CD4-positive, alpha-beta T cell treated with Interferon alpha-2 for 1 hour (primary cell): ENCODE results near the gene PADI4.

Experiments used
- DNase-seq, 2 donors: peaks; one replicate each; pipeline ENCODE4 v3.0.0-alpha.2; 2020 to 2022

The PADI4 gene

DNA sequence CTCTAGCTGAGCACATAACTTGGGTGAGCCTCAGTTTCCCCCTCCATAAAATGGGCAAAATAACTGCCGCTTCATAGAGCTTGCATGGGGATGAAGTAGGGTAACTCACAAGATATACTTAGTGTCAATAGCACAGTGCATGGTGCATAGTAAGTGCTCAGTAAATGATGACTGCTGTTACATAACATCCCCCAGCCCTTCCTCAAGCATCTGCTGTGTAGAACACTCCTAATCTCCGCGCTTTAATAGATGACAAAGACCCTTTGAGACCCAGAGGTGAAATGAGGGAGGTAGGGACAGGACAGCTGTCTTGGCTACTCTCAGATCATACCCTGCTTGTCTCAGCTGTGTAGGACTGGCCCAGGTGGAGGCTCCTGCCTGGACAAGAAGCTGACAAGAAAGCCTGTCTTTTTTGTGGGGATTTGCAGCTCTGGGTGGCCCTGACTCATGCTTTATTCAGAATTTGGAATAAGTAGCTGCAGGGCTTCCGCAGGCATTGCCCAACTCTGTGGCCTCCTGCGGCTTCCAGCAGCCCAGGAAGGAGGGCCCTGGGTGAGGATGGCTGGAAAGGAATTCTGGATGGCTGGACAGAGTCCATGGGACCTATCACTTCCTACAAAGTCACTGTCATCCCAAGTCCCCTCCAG is 20.7 kb upstream of the PADI4 start:
- no peak for DNase-seq

DNA sequence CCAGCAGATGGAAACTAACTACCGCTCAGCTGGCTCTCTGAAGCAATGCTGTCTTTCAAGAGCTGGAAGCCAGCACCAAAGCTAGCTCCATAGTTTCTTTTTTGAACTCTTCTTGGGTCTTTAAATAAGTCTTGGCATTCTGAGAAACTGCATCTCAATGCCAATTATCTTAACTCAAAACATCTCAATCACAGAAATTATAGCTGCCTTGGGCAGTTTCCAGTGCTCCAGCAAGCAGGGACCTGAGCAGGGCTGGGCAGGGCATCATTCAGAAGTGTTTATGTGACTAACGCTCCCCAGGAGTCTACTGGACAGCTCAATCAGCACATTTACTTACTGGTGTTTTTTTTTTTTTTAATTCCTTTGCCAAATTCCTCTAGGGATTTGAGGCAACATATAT is 18.3 kb upstream of the PADI4 start:
- no peak for DNase-seq

DNA sequence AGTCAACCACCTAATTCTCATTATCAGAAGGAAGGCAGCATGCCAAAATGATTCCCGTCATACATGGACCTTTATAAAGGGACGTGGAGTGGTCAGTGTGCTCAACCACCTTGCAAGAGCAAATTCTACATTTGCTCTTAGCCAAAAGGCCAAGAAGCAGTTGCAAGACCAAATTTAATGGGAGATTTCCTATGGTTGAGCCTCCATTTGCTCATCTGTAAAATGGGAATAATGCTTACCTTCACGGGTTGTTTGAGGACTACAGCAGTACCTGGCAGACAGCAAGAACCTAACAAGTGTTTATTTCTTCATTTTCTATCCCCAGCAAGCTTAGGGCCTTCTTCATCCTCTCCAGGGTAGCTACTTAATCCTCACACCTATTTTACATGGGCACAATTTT is 17.4 kb upstream of the PADI4 start:
- no peak for DNase-seq

DNA sequence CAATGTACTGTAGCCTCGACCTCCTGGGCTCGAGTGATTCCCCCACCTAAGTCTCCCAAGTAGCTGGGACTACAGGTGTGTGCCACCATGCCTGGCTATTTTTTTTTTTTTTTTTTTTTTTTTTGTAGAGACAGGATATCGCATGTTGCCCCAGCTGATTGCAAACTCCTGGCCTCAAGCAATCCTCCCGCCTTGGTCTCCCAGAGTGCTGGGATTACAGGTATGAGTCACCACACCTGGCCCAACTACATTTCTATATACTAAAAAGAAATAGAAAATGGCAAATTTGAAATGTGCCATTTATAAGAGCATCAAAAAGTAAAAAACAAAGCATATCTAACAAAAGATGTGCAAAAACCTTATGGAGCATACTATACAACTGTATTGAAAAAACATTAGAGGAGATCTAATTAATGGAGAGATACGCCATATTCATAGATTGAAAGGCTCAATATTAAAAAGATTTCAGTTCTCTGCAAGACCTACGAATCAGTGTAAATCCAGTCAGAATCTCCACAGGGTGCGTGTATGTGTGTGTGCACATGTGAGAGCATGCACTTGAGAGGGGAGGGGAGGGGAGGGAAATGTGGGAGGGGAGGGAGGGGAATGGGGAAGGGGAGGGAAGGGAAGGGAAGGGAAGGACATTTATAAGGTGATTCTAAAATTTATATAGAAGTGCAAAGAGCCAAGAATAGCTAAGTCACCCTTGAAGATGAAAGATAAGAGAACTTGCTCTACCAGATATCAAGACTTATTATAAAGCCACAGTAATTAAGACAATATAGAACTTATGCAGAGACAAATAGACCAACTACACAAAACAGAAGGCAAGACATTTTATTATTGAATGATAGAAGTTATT is 15.5 kb upstream of the PADI4 start:
- DNase-seq: no peak

DNA sequence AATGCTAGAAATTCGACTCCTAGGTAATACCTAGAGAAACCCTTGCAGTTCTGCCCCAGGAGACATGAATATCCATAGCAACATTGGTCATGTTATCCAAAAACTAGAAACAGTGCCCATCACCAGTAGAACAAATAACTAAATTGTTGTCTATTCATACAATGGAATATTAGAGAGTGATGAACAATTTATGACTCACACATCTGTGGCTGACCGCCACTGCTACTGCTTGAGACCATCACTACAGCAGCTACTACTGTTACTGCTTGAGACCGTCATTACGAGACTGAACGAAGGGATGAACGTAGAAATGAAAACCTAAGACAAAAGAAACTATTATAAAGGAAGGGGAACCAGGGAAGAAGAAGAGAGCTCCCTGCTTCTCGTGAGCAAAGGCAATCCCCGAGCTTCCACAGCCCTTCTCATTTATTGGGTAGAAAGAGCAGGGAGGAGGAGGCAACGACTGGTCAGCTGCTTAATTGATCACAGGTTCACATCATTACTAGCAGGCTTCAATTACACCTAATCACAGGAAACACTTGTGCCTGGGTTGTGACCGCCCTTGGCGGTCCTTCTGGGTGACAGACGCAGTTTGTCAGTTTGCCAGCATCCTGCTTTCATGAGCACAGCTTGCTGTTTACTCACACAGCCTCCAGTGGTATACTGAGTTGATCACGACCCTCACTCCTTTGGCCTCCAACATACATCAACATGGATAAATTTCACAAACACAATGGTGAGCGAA is 14.1 kb upstream of the PADI4 start:
- DNase-seq: no peak

DNA sequence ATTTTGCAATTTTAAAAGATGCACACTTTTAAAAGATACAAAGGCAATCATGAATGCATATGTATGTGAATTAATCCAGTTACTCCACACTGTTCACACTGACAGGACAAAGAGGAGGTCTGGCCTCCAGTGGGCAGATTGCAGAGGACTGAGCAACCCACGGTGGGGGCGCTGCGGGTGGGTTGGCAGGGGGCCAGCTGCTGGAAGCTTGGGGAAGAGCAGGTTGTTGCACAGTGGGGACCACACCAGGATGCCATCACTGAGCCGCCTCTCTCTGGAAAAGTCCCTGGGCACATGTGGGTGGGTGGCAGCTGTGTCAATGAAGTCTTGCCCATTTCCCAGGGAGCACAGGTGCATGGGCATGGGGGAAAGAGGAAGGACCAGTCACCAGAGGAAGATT is 12.7 kb upstream of the PADI4 start:
- DNase-seq: no peak

DNA sequence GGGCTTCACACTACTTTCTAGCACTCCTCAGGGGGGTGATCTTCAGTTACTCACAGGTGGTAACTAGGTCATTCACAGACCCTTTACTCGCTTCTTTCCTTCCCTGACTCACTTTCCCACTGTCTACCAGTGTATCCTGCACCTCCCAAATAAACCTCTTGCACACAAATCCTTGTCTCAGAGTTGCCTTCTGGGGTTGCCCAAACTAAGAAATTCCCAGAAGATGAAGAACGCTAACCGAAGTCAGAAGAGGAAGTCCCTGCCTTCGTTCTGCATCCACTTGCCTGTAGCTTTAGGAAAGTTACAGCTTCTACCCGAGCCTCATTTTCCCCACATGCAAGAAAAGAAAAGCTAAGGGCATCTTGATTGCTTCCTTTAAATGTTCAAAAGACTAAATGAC is 11.9 kb upstream of the PADI4 start:
- no peak for DNase-seq

DNA sequence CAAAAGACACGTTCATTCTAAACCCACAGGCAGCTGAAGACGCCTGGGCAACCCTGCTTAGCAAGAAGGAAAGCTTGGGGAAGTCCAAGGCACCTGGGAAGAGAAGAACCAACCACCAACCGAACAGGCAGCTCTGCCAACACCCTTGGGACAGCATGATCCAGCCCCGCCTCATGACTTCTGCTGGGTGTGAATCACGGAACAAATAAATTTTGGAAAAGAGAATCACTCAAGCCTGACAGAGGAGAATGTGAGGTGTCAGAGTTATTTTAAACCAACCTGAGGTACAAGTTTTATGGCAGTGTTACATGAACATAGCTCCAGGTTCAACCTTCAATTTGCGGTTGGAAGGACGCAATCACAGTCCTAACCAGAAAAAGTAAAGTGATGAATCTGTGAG is 10.0 kb upstream of the PADI4 start:
- no peak for DNase-seq

DNA sequence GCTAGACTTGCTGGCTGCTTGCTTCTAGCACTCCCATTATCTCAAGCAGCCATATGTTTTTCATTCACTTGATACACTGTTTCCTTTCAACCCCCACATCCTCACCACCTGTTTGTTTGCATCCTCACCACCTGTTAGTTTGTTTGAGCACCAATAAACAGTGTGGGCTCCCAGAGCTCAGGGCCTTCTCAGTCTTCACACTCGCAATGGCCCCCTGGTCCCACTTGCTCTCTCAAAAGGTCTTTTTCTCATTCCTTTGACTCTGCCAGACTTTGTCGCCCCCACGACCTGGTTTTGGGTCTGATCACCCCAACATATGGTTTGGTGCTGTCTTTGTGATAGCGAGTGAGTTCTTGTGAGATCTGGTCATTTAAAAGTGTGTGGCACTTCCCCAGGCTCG is 6.2 kb upstream of the PADI4 start:
- no peak for DNase-seq

DNA sequence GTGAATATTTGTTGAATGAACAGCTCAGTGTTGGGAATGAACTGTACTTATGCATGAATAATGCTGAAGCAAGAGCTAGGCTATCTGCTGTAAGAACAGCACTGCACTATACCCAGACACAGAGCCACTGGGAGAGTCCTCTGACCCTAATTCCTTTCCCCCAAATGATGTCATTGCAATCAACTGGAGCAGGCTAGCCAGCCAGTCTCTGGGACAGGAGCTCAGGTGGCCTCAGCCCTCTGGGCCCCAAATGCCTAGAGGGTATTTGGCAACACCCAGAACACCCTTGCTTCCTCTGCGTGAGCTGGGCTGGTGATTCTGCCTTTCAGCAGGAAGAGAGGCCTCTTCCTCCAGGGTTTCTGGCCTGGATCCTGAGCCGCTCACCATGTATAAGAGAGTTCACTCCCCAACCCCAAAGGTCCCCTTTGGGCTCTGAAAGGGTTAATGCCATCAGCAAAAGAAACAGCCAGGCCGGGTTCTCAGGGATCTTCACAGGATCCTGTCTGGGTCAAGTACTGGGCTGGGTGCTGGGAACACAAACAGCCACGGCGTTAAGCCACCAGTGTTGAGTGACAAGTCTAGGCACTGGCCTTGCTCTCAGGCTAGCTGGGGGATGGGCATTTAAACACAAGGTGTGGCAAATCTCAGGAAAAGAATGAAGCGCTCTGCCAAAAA is 3.7 kb upstream of the PADI4 start:
- no peak for DNase-seq

DNA sequence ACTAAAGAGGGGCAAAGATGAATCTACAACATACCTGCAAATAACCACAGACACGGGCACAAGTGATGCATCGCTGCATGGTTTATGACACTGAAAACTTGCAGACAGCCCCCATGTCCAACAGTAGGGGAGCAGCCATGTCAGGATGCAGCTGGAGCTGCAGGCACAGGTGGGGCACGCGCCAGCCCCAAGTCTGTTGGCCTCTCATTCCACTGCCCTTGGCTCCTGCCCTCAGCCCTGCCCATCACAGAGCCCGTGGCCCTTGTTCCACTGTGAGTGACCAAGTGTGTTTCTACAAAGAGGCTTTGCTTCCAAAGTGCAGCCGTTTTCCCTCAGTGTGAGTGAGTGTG is 3.2 kb upstream of the PADI4 start:
- DNase-seq: no peak

DNA sequence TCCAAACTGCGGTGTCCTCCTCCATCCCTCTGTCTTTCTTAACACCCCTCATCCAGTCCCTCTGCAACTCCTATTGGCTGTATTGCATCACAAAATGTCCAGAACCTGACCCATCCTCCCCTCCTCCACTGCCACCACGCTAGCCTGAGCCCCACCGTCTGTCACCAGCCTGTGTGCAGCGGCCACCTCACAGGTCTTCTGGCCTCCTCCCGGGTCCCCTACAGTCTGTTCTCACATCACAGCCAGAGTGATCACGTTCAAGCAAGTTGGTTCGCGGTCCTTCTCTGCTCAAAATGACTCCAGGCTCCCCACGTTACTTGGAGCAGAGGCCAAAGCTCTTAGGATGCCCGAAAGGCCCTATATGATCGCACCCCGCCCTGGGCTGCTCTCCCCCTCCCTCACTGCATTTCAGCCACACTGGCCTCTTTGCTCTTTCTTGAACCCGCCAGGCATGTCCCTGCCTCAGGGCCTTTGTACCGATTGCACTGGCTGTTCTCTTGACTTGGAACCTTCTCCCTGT is 2.4 kb upstream of the PADI4 start:
- no peak for DNase-seq

DNA sequence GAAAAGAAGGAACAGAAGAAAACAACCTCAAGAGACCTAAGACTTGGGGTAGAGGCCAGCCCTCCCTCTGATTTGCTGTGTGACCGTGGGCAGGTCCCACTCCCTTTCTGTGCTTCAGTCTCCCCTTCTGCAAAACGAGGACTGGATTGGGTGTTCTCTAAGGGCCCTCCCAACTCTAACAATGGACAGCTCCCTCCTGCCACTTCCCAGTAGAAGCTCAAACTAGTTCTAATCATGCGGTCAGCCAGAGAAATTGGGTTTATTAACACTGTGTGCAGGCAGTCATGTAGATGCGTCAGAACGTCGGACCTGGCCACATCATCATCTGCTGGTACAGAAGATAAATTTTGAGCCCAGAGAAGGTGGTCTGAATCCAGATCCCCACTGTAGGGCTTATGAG is 1.6 kb upstream of the PADI4 start:
- no peak for DNase-seq

DNA sequence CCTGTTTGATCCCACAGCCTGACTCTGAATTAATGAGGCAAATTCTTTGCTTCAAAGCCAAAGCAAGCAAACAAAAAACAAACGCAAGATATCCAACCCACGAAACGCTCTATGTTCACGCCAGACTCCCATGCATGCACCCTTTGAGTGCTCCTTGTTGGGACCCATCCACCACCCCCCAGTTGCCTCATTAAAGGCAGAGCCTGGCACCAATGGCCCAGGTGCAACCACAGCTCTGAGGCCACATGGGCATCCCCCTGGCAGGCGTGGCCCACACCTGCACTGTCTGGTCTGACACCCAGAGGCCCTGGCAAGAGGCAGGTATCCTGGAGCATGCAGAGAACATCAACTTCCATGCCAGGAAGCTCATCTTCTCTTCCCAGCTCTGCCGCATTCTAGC is 1.1 kb upstream of the PADI4 start:
- no peak for DNase-seq

DNA sequence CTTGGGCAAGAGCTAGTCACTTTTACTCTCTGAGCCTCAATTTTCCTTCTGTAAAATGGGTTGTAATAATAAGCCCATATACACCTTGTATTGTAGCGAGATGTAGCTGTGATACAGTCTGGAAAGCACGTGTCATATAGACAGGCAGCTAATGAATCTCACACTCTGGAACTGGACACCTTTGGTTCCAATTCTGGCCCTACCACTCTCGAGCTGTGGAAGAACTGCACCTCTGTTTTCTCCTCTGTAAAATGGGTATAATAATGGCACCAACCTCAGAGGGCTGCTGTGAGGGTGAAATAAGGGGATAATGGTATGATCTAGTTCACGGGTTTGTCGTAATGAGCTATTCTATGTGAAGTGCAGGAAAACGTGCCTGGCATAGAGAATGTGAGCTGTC is 668 bp upstream of the PADI4 start:
- no peak for DNase-seq

DNA sequence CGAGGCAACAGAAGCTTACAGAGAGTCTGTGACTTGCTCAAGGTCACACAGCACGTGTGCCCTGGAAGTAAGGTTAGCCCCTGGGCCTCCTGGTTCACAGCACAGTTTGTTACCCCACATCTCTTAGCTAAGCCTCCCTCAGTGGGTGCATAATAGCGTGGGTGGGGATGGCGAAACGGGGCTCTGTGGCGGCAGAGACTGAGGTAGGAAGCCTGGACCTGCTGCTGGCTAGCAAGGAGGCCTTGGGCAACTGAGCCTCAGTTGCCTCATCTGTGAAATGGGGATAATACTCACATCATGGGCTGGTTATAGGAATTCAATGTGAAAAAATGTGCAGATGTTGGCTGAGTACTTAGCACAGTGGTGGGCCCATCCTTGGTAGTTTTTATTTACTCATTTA is 596 bp downstream of the PADI4 start:
- peak in 1 of 2 donors; percentile 4 for DNase-seq

DNA sequence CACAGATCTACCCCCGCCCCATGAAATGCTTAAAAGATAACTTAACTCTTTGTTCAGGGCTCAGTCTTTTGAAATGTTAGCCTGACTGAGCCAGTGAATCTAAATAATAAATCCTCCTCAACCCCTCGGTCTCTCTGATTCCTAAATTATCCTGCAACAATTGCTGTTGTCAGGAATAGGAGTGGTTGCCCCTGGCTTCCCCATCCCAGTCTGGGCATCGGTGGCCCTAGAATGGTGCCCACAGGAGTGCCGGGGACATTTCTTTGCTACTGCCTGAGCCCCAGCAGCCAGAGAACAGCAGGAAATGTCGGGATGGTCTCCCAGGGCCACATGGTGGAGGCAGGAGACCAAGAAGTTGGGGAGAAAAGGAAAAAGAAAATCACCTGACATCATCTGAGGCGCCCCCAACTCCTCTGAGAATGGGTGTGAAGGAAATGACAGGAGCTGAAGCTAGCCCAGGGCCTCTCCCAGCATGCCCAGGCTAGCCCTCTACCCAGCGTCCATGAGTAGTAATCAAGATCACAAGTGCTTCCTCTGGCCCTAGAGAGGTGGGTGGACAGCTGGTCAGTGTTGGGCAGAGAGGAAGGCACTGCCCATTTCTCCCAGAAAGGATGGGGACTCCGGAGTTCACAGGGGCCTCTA is 1.6 kb downstream of the PADI4 start:
- no peak for DNase-seq

DNA sequence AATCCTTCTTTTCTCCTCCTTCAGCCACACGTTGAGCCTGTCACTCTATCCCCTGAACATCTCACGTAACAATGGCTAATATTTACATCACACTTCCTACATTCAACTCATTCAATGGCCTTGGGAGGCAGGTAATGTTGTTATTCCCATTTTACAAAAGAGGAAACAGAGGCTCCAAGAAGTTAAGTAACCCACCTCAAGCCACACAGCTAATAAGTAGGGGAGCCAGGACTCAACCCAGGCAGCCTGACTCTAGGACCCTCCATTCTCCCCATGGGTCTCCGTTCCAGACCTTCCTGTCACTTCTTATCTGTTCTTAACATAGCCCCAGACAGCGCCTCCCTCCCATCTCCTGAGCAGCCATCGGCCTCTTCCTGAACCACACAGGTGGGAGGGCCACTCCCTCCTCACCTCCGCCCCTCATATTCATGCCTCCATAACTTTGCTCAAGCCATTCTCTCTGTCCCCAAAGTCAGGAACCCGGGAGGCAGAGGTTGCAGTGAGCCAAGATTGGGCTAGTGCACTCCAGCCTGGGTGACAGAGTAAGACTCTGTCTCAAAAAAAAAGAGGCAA is 2.2 kb downstream of the PADI4 start:
- DNase-seq: no peak

DNA sequence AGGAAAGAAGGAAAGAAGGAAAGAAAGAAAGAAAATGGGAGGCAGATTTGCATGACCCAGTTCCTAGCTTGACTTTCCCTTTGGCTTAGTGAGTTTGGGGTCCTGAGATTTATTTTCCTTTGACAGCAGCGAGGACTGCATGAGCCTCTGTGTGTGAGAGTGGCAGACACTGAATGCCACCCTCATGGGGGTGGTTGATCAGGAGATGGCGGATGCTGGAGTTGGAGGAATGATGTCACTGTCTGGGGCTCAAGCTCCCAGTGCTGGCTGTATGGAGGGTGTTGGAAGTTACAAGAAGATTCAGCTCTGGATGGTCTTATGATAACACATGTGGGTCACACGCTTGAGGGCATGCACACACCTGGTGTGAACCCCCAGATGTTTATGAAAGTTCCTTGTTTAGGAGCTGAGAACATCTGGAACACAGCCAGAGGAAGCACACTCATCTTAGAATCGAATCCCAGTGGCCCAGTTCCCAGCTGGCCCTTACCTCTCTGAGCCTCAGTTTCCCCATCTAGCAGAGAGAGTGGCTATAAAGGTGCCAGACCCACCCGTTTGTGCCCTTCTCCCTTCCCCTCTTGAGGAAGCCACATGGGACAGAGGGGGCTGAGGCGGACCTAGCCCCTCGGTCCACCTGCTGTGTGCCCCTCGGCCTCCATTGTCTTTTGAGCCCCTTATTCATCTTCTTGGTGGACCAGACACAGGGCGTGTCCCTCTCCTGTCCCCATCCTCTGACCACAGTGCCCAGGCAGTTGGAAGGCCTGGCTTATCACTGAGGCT is 5.7 kb downstream of the PADI4 start:
- no peak for DNase-seq

DNA sequence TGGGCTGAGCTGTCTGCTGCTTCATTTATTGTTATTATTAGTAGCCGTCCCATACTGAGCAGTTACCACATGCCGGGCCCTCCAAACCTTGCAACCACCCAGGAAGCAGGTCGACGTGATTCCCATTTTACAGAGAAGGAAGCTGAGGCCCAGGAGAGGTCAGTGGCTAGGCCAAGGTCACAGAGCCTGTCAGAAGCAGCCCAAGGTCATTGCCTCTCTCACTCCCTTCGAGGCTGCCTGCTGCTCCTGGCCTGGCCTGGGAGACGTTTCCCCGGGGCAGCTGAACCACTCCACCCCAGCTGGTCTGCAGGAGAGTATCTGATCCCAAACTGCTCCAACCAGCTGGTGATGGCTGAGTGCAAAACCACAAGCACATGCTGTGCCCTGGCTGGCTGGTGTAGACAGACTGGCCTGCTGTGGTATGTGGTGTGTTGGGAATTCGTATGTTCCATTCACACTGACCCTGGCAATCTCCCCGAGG is 6.5 kb downstream of the PADI4 start:
- no peak for DNase-seq

DNA sequence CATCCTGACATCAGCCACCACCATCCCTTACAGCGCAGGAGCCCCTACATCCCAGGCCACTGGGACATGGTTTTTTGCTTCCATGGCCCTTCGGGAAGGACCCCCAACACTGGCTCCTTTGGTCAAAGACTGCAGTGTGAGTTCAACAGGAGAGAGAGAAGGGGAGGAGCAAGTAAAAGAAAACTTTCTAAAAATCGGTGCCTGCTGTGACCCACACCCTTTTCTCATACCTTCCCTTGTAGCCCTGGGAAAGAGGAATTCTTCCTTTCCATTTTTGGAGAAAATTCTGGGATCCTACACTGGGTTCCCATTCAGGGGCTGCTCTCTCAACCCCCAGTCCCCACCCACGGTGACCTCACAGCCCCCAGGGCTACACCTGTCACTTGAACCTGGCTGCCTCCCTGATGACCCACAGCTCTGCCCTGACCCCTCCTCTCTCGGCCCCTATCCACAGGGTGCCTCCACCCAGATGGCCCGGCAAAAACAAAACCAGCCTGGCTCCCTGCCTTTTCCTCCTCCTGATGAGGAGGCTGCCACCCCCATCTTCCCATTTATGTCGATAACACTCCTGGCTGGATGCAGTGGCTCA is 7.6 kb downstream of the PADI4 start:
- no peak for DNase-seq
